DMS114 treated with DMSO at 0.1 percent for 48 hours (cell line): ENCODE data around the gene CNTN4.

Source experiments
- DNase-seq: peaks from one replicate; lab custom pipeline; 2025; ENCODE audit not compliant: unreplicated experiment; lab: John Stamatoyannopoulos, UW

CNTN4 gene

DNA sequence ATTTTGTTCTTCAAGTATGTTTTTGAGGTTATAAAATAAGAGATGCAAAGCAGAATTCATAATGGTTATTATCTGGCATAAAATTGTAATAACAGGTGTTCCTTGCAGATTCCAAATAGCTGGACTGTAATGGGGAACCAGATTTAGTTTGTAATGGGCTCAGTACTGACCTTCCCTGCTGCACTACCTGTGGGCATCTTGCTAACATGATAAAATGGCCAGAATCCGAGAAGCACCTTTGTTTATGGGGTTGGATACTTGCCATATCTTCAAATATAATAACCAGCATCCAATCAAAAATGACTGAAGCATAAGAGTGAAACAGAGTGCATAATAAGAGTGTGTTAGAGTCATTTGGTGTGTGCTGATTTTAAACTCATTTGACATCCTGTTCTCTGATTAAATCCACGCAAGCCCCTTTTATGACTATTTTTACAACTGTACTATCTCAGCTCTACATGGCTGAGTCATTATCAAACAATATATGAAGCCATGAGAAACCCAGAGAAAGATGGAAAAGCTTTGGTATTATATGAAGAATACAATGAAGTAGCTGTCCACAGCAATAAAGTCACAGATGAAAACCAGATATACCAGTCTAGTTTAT lies 292.4 kb downstream of the CNTN4 start:
- no peak for DNase-seq

GRCh38 chr3:2391896-2392295 lies 293.2 kb downstream of the CNTN4 start:
- DNase-seq, result no peak

GRCh38 chr3:2392981-2393380 lies 294.3 kb downstream of the CNTN4 start:
- no peak for DNase-seq

GRCh38 chr3:2415083-2415482 lies 316.4 kb downstream of the CNTN4 start:
- DNase-seq, result no peak

DNA sequence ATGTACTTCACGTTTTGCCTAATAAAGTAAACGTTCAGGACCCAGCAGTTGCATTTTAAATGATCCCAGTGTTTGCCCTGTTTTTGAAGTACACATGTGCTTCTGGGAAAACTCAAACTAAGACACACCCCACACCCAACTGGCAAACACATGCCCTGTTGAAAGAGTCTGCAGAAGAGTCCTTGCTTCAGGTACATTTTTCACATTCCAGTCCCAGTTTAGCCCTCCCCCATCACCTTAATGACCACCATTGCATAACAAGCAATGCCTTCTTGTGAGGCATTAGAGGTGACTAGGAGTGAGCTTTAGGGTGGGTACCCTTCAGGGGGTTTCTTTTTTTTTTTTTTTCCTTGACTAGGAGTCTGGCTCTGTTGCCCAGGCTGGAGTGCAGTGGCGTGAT lies 322.3 kb downstream of the CNTN4 start:
- DNase-seq, result no peak

DNA sequence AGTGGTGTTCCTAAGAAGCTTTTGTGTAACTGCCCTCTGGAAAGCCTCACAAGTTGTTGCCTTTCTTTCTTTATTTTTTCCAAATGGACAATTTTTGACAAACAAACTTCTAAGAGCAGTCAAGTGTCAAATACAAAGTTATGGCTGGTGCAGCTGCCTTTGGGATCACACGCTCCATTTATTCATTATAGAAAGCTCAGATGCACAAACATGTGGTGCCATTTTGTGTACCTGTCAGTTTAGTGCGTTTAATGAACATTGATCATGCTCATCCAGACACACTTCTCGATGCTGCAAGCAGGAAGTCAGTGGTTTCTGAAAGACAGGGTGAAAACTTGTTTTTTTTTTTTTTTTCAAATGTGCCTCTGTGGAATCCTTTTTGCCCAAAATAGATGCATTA lies 324.5 kb downstream of the CNTN4 start:
- no peak for DNase-seq

GRCh38 chr3:2441558-2441957 lies 342.9 kb downstream of the CNTN4 start:
- no peak for DNase-seq

DNA sequence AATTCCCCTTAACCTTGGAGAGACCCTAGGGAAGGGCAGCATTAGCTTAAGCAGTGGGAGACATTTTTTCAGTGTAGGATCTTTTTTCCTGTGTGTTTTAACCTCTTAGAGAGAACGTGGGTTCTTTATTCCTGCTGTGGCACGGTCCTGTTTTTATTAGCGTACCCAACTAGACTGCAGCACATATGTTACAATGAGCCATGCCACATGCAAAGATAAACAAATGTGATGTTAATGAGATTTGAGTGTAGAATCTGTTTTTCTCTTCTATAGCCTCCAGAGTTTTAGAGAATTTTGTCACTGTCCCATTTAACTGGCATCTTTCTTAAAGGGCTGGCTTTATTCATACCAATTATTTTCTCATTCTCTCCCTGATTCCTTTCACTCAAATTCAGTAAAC lies 347.5 kb downstream of the CNTN4 start:
- DNase-seq, result no peak

DNA sequence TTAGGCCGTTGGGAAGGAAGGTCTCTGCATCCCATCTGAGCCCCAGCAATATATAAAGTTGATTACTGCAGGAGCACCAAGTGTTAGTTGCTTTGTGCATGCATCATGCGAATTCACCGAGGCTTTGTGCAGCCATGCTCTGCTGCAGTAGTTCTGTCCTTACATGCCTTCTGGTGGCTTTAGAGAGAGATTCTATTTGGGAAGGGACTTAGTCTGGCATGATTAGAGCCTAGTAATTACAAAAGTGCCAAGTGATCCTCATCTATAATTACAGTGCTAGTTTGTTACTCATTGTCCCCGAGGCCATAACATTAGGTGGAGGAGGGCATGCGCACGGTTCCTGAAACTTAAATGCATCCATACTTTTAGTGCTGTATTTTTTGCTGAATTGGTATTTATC lies 353.6 kb downstream of the CNTN4 start:
- DNase-seq, result no peak

GRCh38 chr3:2454865-2455264 lies 356.2 kb downstream of the CNTN4 start:
- DNase-seq, result no peak

GRCh38 chr3:2456788-2457187 lies 358.1 kb downstream of the CNTN4 start:
- no peak for DNase-seq

DNA sequence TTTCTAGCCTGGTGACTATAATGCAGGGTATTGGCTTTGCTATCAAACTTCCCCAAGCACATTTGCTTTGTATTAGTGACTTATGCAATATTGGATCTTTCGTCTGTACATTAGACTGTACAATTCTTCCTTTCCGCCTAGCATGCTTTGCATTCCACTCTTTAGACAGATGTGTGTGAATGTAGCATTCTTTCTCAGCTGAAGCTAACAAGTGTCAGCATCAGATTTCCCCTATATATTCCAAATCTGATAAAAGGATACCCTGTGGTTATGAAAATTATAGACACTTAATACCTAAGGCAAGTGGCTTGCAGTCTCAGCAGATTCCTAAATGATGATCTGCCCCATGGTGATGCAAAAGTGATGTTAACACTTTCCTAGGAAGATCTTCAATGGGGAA lies 360.1 kb downstream of the CNTN4 start:
- no peak for DNase-seq

- DNase-seq, result no peak
Observed at GRCh38 chr3:2465842-2466241, 367.2 kb downstream of the CNTN4 start.

DNA sequence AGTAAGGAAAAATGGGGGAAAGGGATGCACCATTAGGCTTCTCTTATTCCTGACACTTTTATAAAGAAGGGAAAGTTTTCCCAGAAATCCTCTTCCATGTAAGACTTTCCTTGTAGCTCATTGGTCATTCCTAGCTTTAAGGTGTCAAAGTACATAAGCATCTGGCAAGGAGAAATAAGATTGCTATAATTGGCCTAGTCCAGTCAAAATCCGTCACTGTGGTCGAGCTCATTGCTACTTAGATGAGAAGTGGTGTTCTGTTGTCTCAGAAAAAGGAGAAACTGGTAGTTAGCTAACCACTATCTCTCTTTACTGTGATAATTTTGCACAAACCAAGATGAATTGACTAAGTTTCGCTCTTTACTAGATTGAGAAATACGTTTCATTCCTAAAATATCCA lies 370.1 kb downstream of the CNTN4 start:
- DNase-seq, result no peak

- no peak for DNase-seq
Observed at GRCh38 chr3:2476996-2477395, 378.3 kb downstream of the CNTN4 start.

DNA sequence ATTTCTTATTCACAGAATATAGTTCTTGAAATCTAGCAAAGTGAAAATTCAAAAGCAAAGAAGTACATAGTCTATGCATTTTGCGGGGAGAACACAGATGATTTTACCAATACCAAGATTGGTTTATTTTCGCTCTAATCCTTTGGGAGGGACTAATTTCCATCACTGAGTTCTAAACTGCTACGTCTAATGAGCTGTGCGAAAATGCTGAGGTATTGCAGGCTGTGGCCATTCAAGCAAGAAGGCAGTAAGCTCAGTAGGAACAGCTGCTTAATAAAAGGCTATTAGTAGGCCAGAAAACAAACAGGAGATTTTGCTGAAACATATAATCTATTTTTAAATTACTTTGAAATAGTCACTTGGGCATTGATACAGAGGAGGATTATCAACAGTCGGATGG lies 379.0 kb downstream of the CNTN4 start:
- DNase-seq, result no peak

DNA sequence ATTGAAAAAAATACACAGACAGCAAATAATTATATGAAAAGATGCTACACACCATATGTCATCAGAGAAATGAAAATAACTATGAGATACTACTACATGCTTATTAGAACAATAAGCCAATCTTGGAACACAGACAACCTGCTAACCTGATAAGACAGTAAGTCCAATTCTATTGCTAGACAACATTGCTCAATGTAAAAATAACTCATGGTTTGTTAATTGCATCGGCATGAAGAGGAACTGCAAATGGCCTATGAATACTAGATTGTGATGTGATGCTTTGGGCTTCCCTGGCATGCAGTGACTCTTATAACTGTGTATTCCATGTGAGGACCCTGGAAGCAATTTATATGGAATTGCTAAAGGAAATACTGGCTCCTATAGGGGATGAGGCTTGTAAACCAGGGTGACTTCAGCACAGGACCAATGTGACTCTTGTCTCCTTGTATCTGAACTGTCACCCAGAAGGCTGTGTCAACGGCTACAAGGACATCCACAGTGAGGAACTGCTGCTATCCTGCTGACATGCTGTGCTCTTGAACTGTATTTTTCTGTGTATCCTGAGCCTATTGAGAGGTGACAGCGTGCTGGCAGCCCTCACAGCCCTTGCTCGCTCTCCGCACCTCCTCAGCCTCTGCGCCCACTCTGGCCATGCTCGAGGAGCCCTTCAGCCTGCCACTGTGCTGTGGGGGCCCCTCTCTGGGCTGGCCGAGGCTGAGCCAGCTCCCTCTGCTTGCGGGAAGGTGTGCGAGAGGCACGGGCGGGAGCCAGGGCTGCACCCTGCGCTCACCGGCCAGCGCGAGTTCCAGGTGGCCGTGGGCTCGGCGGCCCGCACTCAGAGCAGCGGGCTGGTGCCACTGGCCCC lies 385.7 kb downstream of the CNTN4 start:
- DNase-seq, result no peak

GRCh38 chr3:2485027-2485375 lies 386.3 kb downstream of the CNTN4 start:
- no peak for DNase-seq

DNA sequence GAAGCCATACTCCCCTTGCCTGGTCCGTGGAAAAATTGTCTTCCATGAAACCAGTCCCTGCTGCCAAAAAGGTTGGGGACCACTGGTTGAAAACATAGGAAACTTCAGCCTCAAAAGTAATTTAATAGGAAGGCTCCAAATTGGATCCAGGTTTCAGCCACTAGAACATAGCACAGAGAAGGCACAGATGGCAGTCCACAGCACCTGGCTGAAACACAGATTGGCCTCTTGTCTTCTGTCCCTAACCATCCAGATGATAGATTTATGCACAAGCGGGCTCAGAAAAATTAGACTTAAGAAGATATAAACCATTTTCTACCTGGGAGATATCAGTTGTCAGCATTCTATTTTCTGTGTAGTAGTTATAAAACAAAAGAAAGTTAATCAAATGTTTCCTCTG lies 397.1 kb downstream of the CNTN4 start:
- DNase-seq, result no peak

DNA sequence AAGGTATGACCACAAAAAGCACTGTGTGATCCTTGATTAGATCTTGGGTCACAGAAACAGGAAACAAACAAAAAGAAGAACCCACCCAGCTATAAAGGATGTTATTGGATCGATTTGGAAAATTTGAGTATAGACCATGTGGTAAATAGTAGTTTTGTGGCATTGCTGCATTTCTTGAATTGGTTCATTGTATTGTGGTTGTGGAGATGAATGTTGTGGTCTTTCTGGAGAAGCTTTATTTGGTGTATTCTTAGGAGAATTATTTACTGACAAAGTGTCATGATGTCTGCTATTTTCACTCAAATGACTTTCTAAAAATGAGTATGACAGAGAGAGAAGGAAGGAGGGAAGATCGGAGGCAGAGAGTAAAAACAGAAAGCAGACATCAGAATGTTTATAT lies 406.2 kb downstream of the CNTN4 start:
- no peak for DNase-seq

DNA sequence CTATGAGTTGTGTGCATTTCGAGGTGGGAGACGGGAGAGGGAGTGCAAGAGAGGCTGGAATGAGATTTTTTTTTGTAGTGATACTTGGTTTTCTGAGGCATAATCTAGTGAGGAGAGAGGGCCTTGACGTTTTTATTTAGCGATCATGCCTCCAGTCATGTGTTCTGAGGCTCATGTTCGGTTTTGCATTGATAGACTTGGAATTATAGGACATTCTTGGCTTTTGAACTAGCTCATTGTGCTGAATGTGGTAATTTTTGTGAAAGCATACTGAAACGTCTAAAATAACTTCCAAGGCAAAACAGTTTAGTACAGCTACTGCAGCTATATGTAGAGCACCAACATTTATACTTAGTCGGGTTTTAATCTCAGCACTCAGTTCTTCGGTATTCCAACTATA lies 408.1 kb downstream of the CNTN4 start:
- no peak for DNase-seq

DNA sequence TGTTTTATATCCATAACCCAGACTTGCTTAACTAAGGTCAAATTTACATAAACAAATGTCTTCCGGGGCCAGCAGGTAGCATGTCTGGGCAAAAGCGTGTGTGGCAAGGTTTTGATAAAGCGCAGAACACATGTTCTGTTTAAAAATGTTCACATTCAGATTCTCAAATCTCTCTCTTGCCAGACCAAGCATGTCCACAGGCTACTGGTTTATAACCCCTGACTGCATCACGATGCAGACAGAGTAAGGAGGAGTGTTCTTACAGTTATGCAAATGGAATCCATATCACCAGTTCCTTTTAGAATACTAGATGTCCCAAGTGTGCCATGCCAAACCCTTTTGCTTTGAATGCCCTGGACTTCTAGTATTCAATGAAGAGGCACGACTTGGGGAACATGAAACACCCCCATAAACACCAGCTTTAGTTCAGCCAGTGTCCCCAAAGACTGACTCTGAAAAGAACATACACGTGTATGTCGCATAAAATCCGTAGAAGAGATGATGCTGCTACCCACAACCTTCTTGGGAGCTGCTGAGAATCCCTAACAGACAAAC lies 412.0 kb downstream of the CNTN4 start:
- DNase-seq, result no peak

DNA sequence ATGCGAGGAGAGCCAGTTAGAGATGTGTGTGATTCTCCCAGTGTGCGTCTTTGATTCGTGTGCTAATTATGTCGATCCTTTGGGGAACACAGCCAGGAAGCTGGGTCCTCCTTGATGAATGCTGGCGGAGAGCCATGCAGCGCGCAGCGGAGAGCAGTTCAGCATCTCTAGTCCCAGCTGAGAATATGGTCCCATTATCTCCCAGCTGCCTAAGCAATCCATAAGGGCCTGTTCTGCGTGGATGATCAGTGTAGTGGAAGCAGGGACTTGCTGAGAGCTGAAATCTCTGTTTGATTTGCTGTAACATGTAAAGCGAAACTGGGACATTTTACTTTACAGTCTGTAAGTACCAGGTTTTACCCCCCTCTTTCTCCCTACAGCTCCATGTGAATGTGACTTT lies 412.7 kb downstream of the CNTN4 start:
- DNase-seq, result no peak
